ENCODE results near the gene USP43.
"Not testable (repeated sequence)": the region's sequence is repeated elsewhere in the genome, so short reads cannot be mapped to it uniquely, and the experiment has no call there.

DNA sequence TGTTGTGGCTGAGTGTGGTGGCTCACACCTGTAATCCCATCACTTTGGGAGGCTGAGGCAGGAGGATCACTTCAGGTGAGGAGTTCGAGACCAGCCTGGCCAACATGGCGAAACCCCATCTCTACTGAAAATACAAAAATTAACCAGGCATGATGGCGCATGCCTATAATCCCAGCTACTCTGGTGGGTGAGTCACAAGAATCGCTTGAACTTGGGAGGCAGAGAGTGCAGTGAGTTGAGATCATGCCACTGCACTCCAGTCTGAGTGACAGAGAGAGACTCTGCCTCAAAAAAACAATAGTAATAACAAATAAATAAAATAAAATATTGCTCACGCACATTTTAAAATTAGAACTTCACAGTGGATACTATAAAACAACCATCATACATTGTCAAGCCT is 38.3 kb upstream of the USP43 start:
- not testable (repeated sequence) for TF ChIP-seq POLR2A (IDR thresholded peaks at IDR 0.05; ENCODE audit: low read depth, low read length); TAF1 (IDR thresholded peaks at IDR 0.05; ENCODE audit: borderline replicate concordance, low read depth, low read length)

All from GM12892 (cell line).